ENCODE measurements around the gene NPTX2.
A peak's percentile ranks its signal among the peaks of the same experiment; 100 is the strongest.

NPTX2 gene

DNA sequence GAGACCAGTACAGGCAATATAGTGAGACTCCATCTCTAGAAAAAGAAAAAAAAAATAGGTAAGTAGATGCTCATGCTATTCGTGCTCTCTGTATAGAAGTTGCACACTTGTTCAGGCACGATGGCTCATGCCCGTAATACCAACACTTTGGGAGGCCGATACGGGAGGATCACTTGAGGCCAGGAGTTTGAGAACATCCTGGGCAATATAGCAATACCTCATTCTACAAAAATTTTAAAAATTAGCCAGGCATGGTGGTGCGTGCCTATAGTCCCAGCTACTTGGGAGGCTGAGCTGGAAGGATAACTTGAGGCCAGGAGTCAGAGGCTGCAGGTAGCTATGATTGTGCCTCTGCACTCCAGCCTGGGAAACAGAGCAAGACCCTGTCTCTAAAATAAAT, 17.2 kb upstream of the NPTX2 start:
- H3K27ac Mint-ChIP-seq, result no peak overlapping the region
- no peak for DNase-seq
- no peaks in the 10 kb centered on the region for H3K9me3 Mint-ChIP-seq
- no peaks in the 10 kb centered on the region for H3K4me1 Mint-ChIP-seq
- no peak for ATAC-seq
- peaks cover 4% of the 10 kb centered on the region for H3K27me3 Mint-ChIP-seq
- no peak overlapping the region for H3K4me3 Mint-ChIP-seq
- no peaks in the 10 kb centered on the region for H3K36me3 Mint-ChIP-seq (ENCODE audit: low read depth)

GRCh38 chr7:98602755-98603398, 14.2 kb upstream of the NPTX2 start:
- H3K27me3 Mint-ChIP-seq, result peaks cover 4% of the 10 kb centered on the region

DNA sequence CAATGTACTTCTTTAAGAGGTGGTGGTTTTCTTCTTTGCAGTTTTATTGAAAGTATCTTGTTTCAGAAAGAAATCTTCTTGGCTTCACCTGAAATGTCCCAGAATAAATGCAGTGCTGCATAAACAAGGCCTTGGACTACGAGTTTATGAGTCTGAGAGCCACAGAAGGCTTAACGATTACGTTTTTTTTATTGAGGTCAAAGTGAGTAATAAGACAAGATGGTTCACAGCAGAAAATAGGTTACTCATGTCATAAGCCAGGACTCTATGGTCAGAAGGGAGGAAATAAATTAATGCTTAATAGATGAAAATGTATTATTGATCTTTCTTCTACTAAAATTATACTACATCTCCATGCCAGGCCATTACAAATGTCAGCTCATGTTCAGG, 13.7 kb upstream of the NPTX2 start:
- Mint-ChIP-seq H3K27ac (no peak overlapping the region), H3K27me3 (peaks cover 4% of the 10 kb centered on the region), H3K36me3 (ENCODE audit: low read depth) (no peaks in the 10 kb centered on the region), H3K4me3 (no peak overlapping the region), H3K4me1 (no peaks in the 10 kb centered on the region), H3K9me3 (no peaks in the 10 kb centered on the region)
- no peak for ATAC-seq
- DNase-seq, result no peak

More at GRCh38 chr7:98602755-98603398, 14.2 kb upstream of the NPTX2 start:
- H3K36me3 Mint-ChIP-seq (ENCODE audit: low read depth), result no peaks in the 10 kb centered on the region
- DNase-seq (no peak), ATAC-seq (no peak)
- H3K27ac Mint-ChIP-seq, result no peak overlapping the region
- no peaks in the 10 kb centered on the region for H3K9me3 Mint-ChIP-seq
- H3K4me3 Mint-ChIP-seq, result no peak overlapping the region
- H3K4me1 Mint-ChIP-seq, result no peaks in the 10 kb centered on the region

DNA sequence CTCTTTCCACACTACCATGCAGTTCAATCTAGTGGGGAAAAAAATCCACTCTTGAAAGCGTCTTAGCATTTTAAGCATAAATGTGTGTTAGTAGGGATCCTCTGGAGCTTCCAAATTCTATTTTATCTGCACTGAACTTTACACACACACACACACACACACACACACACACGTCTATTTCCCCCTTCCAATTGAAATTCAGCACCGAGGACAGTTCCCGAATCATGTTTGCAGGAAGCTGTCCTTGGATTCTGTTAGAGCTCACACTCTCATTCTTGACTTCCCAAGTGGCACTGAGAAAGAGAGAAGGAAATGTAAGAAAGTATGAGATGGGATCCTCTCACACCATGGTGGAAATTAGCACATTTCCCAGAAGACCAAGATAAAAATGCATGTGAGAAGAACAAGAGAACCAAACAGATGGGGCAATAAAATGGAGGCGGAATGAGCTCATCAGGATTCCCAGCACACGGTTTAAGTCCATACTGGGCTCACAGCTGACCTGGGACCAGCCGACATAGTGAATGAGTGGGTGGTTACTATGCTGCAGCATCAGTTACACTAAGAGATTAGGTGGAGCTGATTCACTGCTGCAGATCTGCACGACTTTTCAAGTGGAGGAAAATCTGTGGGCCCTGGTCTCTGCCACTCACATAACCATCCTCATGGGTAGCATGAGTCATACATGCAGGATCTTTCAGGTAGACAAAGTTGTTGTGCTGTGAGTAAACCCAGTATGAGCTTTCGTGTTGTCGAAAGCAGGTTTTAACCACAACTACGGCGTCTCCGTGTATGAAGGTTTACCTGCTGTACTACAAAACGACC, 3.3 kb upstream of the NPTX2 start:
- DNase-seq, result no peak
- Mint-ChIP-seq H3K27ac (no peak overlapping the region), H3K4me3 (no peak overlapping the region), H3K27me3 (peaks cover 46% of the 10 kb centered on the region), H3K4me1 (peaks cover 7% of the 10 kb centered on the region), H3K36me3 (ENCODE audit: low read depth) (no peaks in the 10 kb centered on the region), H3K9me3 (peaks cover 17% of the 10 kb centered on the region)
- no peak for ATAC-seq

- Mint-ChIP-seq H3K36me3 (ENCODE audit: low read depth) (no peaks in the 10 kb centered on the region), H3K9me3 (peaks cover 6% of the 10 kb centered on the region), H3K4me3 (no peak overlapping the region), H3K27me3 (peaks cover 56% of the 10 kb centered on the region), H3K4me1 (peaks cover 24% of the 10 kb centered on the region), H3K27ac (no peak overlapping the region)
- DNase-seq (no peak), ATAC-seq (no peak)
Measured at GRCh38 chr7:98616381-98617050, 569 bp upstream of the NPTX2 start.

- H3K27me3 Mint-ChIP-seq, result peaks cover 63% of the 10 kb centered on the region
- H3K4me3 Mint-ChIP-seq, result no peak overlapping the region
- ATAC-seq (no peak), DNase-seq (no peak)
- H3K36me3 Mint-ChIP-seq (ENCODE audit: low read depth), result no peaks in the 10 kb centered on the region
- H3K9me3 Mint-ChIP-seq, result peaks cover 3% of the 10 kb centered on the region
- no peak overlapping the region for H3K27ac Mint-ChIP-seq
- H3K4me1 Mint-ChIP-seq, result peaks cover 24% of the 10 kb centered on the region
Measured at GRCh38 chr7:98617960-98618418, 904 bp downstream of the NPTX2 start.

- H3K4me3 Mint-ChIP-seq, result no peak overlapping the region
- DNase-seq (no peak), ATAC-seq (no peak)
- peaks cover 61% of the 10 kb centered on the region for H3K27me3 Mint-ChIP-seq
- peaks cover 1% of the 10 kb centered on the region for H3K9me3 Mint-ChIP-seq
- no peaks in the 10 kb centered on the region for H3K36me3 Mint-ChIP-seq (ENCODE audit: low read depth)
- no peak overlapping the region for H3K27ac Mint-ChIP-seq
- H3K4me1 Mint-ChIP-seq, result peaks cover 24% of the 10 kb centered on the region
Measured at GRCh38 chr7:98618786-98619185, 1.7 kb downstream of the NPTX2 start.

DNA sequence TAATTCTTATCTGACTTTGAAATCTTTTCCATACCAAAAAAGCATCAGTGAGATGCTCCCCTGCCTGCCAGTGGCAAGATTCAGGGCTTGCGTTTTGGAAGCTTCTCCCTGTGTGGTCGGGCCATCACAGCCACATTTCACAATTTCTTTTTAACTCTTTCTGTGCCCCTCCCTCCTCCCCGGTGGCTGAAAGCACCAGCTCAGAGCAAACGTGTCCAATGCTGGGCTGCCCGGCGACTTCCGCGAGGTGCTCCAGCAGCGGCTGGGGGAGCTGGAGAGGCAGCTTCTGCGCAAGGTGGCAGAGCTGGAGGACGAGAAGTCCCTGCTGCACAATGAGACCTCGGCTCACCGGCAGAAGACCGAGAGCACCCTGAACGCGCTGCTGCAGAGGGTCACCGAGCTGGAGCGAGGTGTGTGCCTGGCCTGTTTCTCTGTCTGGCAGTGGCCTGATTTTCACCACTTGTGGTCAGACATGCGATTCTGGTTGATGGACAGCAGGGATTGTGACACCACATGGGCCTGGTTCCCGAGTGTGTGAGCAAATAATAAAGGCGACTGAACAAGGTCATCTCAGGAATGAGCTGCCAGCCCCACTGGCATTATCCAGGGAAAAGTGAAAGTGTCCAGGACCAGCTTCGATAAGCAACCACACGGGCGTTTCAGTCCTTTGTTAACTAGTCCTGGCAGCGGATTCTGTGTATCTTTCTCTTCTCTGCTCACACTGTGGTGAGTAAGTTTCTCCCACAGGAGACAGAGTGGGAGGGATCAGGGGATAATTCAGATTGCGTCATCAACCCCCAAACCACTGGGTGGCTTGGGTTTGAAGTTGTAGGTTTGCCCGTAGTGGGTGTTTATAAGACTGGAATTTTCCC, 2.6 kb downstream of the NPTX2 start:
- H3K4me1 Mint-ChIP-seq, result peaks cover 24% of the 10 kb centered on the region
- no peaks in the 10 kb centered on the region for H3K9me3 Mint-ChIP-seq
- peak; percentile 34 for ATAC-seq
- H3K4me3 Mint-ChIP-seq, result no peak overlapping the region
- peak overlapping the region; percentile 11 for H3K27ac Mint-ChIP-seq
- H3K36me3 Mint-ChIP-seq (ENCODE audit: low read depth), result no peaks in the 10 kb centered on the region
- no peak for DNase-seq
- peaks cover 59% of the 10 kb centered on the region for H3K27me3 Mint-ChIP-seq

GRCh38 chr7:98621573-98622482, 4.7 kb downstream of the NPTX2 start:
- no peak overlapping the region for H3K4me3 Mint-ChIP-seq
- H3K4me1 Mint-ChIP-seq, result peaks cover 24% of the 10 kb centered on the region
- H3K27me3 Mint-ChIP-seq, result peaks cover 44% of the 10 kb centered on the region
- H3K9me3 Mint-ChIP-seq, result no peaks in the 10 kb centered on the region
- H3K27ac Mint-ChIP-seq, result no peak overlapping the region
- DNase-seq, result no peak
- no peaks in the 10 kb centered on the region for H3K36me3 Mint-ChIP-seq (ENCODE audit: low read depth)
- ATAC-seq, result no peak

DNA sequence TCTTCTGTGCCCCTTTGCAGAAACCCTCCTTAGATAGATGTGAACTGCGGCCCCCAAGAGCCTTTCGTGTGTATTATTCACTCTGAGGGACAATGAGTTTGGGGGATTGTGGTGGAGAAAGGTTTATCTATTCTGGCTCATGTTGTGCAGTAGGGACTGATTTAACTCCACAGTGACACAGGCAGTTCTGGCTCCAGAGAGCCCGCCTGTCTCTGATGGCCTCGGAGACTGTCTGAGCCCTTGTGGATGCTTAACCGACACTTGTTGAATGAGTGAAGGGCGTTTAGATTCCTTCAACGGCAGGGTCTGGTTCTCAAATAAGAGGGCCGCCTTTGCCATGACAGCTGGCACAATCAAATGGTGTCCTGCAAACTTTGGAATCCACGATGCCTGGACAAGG, 5.8 kb downstream of the NPTX2 start:
- Mint-ChIP-seq H3K4me1 (peaks cover 23% of the 10 kb centered on the region), H3K27ac (no peak overlapping the region), H3K9me3 (no peaks in the 10 kb centered on the region), H3K4me3 (no peak overlapping the region), H3K27me3 (peaks cover 41% of the 10 kb centered on the region), H3K36me3 (ENCODE audit: low read depth) (no peaks in the 10 kb centered on the region)
- ATAC-seq (no peak), DNase-seq (no peak)

- no peaks in the 10 kb centered on the region for H3K36me3 Mint-ChIP-seq (ENCODE audit: low read depth)
- no peaks in the 10 kb centered on the region for H3K9me3 Mint-ChIP-seq
- H3K27ac Mint-ChIP-seq, result no peak overlapping the region
Measured at GRCh38 chr7:98624846-98625420, 7.8 kb downstream of the NPTX2 start.

DNA sequence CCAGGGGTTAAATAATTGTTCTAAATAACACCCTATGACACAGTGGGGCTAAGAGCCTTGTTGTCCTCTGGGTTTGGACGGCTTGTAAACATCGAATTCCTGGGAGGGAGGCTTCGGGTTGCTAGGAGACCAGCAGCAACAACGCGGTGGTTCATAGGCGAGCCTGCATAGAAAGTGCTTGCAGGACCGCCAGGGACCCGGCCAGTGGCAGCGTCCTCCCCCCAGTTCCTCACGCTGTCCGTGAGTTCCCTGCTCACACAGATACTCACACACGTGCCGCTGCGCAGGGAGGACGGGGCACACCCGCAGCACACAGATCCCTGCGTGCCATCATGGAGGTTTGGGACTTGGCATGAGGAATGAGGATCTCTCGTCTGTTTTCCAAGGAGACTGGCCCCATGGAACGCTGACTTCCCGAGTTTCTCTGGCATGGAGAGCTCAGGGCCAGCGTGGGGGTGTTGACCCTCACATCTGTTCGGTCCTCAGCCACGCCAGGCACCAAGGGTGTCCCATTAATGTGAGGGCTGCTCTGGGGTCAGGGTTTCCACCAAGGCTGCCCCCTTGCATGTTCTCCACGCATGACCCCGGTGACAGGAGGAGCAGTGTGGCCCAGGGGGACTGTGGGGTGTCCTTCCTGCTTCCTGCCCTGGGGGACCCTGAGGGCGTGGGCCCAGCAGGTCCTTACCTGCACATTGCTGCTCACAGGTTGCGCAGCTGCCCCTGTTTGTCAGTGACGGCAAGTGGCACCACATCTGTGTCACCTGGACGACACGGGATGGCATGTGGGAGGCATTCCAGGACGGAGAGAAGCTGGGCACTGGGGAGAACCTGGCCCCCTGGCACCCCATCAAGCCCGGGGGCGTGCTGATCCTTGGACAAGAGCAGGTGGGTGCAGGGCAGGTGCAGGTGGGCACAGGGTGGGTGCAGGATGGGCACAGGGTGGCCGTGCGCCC, 9.7 kb downstream of the NPTX2 start:
- H3K4me1 Mint-ChIP-seq, result no peaks in the 10 kb centered on the region
- peaks cover 16% of the 10 kb centered on the region for H3K27me3 Mint-ChIP-seq
- H3K36me3 Mint-ChIP-seq (ENCODE audit: low read depth), result no peaks in the 10 kb centered on the region
- H3K27ac Mint-ChIP-seq, result no peak overlapping the region
- H3K9me3 Mint-ChIP-seq, result no peaks in the 10 kb centered on the region
- H3K4me3 Mint-ChIP-seq, result no peak overlapping the region
- ATAC-seq (no peak), DNase-seq (no peak)

More at GRCh38 chr7:98624846-98625420, 7.8 kb downstream of the NPTX2 start:
- ATAC-seq (no peak), DNase-seq (no peak)
- H3K4me3 Mint-ChIP-seq, result no peak overlapping the region
- peaks cover 6% of the 10 kb centered on the region for H3K4me1 Mint-ChIP-seq
- H3K27me3 Mint-ChIP-seq, result peaks cover 29% of the 10 kb centered on the region
